Activated naive CD8-positive, alpha-beta T cell treated with anti-CD3 and anti-CD28 coated beads, Interleukin-2, amount 10 ng/mL, durations not matched to agents 7 days and 5 days (primary cell): ENCODE results near the gene OR52E2. TPM values are rescaled to one million over a fixed set of nuclear protein-coding genes. Genes with fewer than 3 reads are reported as not detected.

Experiments
- ATAC-seq: fragments of 150-1000 bp; cut with Tn5 transposase; one replicate; pipeline ENCODE4 v1.10.0; 2021; ENCODE audit warnings: low read depth, moderate library complexity
- POLR2A ChIA-PET: fragments of 350-600 bp; sonication (Branson Sonifier 250); formaldehyde crosslinking; loops from one replicate; lab custom pipeline; 2021; ENCODE audit warnings: antibody characterized with exemption; lab: Charles Lee
- DNase-seq: peaks from one replicate; pipeline ENCODE4 v3.0.0; 2021
- H3K27ac Mint-ChIP-seq: one replicate; pipeline ENCODE4 v1.8.0; 2022; ENCODE audit warnings: mild to moderate bottlenecking, mixed read lengths
- H3K27me3 Mint-ChIP-seq: one replicate; pipeline ENCODE4 v1.8.0; 2022; ENCODE audit warnings: mild to moderate bottlenecking, moderate library complexity, mixed read lengths
- H3K36me3 Mint-ChIP-seq: one replicate; pipeline ENCODE4 v1.8.0; 2021; ENCODE audit warnings: mild to moderate bottlenecking, mixed read lengths
- H3K4me1 Mint-ChIP-seq: one replicate; pipeline ENCODE4 v1.8.0; 2021; ENCODE audit warnings: mixed read lengths
- H3K4me3 Mint-ChIP-seq: one replicate; pipeline ENCODE4 v1.8.0; 2022; ENCODE audit warnings: mild to moderate bottlenecking, moderate library complexity, mixed read lengths
- H3K9me3 Mint-ChIP-seq: one replicate; pipeline ENCODE4 v1.8.0; 2021; ENCODE audit warnings: mixed read lengths
- total RNA-seq, 2 experiments: library from RNA; stranded (reverse); gene quantifications; one replicate each; pipeline ENCODE4 v1.2.3, GENCODE V29; 2021

Gene OR52E2
- total RNA-seq, 2 experiments from 2014 or later: not detected

DNA sequence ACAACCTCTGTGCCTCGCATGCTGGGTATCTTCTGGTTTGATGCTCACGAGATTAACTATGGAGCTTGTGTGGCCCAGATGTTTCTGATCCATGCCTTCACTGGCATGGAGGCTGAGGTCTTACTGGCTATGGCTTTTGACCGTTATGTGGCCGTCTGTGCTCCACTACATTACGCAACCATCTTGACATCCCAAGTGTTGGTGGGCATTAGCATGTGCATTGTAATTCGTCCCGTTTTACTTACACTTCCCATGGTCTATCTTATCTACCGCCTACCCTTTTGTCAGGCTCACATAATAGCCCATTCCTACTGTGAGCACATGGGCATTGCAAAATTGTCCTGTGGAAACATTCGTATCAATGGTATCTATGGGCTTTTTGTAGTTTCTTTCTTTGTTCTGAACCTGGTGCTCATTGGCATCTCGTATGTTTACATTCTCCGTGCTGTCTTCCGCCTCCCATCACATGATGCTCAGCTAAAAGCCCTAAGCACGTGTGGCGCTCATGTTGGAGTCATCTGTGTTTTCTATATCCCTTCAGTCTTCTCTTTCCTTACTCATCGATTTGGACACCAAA, 12.6 kb downstream of the OR52E2 start:
- ATAC-seq (no peak), DNase-seq (no peak)
- H3K36me3 Mint-ChIP-seq: no peaks in the 10 kb centered on the region
- H3K4me3 Mint-ChIP-seq: no peak overlapping the region
- no peaks in the 10 kb centered on the region for H3K4me1 Mint-ChIP-seq
- no peak overlapping the region for H3K27ac Mint-ChIP-seq
- H3K27me3 Mint-ChIP-seq: peaks cover 2% of the 10 kb centered on the region
- H3K9me3 Mint-ChIP-seq: no peaks in the 10 kb centered on the region
- POLR2A ChIA-PET: no interaction called here

DNA sequence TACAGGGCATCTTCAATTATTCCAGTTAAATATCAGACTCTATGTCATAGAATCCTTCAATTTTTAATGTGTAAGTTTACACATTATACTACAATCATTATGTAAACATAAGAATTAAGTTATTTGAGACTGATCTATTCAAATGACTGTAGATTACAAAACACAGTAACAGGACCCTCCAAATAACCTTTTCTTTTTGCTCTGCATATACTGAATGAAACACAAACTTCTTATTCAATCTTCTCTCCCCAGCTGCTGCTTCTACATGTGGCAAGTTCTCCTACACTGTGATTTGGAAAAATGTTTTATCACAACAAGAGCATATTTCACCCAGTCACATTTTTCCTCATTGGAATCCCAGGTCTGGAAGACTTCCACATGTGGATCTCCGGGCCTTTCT, 13.2 kb downstream of the OR52E2 start, which contains the start of gene OR52J3:
OR52J3 (plus strand) TSS at position 301 of the 400 bp plus-strand sequence; CDS start at position 301, 0 bp downstream.
- H3K27me3 Mint-ChIP-seq: peaks cover 2% of the 10 kb centered on the region
- ATAC-seq (no peak), DNase-seq (no peak)
- H3K36me3 Mint-ChIP-seq: no peaks in the 10 kb centered on the region
- POLR2A ChIA-PET: no interaction called here
- no peaks in the 10 kb centered on the region for H3K9me3 Mint-ChIP-seq
- H3K4me1 Mint-ChIP-seq: no peaks in the 10 kb centered on the region
- no peak within 1 kb of the TSS for H3K27ac Mint-ChIP-seq
- no peak within 1 kb of the TSS for H3K4me3 Mint-ChIP-seq

- POLR2A ChIA-PET: no interaction called here
- Mint-ChIP-seq H3K9me3 (no peaks in the 10 kb centered on the region), H3K4me1 (no peaks in the 10 kb centered on the region), H3K36me3 (no peaks in the 10 kb centered on the region), H3K4me3 (no peak overlapping the region), H3K27ac (no peak overlapping the region), H3K27me3 (peaks cover 2% of the 10 kb centered on the region)
- DNase-seq (no peak), ATAC-seq (no peak)
Measured at GRCh38 chr11:5043380-5043779, 16.0 kb downstream of the OR52E2 start.

GRCh38 chr11:5042091-5042490, 17.3 kb downstream of the OR52E2 start:
- no peaks in the 10 kb centered on the region for H3K9me3 Mint-ChIP-seq
- H3K27ac Mint-ChIP-seq: no peak overlapping the region
- no peak for DNase-seq
- POLR2A ChIA-PET: no interaction called here
- ATAC-seq: no peak
- H3K4me3 Mint-ChIP-seq: no peak overlapping the region
- H3K27me3 Mint-ChIP-seq: peaks cover 2% of the 10 kb centered on the region
- H3K36me3 Mint-ChIP-seq: no peaks in the 10 kb centered on the region
- no peaks in the 10 kb centered on the region for H3K4me1 Mint-ChIP-seq

- no peaks in the 10 kb centered on the region for H3K4me1 Mint-ChIP-seq
- DNase-seq (no peak), ATAC-seq (no peak)
- H3K27me3 Mint-ChIP-seq: peaks cover 2% of the 10 kb centered on the region
- no peaks in the 10 kb centered on the region for H3K36me3 Mint-ChIP-seq
- POLR2A ChIA-PET: no interaction called here
- H3K4me3 Mint-ChIP-seq: no peak overlapping the region
- H3K9me3 Mint-ChIP-seq: no peaks in the 10 kb centered on the region
- H3K27ac Mint-ChIP-seq: no peak overlapping the region
Measured at GRCh38 chr11:5040876-5041275, 18.6 kb downstream of the OR52E2 start.

DNA sequence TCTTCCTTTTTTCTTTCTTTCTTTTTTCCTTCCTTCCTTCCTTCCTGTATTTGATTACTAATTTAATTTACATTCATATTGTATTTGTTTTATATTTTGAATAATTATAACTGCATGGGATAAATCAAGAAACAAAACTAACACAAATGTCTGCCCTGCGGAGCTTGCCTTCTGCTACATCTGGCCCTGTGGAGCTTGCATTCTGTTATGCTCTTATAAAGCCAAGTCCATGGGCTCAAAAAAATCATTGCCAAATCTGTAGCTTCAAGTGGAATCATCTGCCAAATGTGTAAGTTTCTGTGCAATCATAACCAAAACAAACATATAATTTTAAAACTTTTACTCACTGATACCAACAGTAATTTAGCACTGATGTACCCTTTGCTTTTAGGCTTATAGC, 21.1 kb downstream of the OR52E2 start:
- ATAC-seq (no peak), DNase-seq (no peak)
- no peaks in the 10 kb centered on the region for H3K36me3 Mint-ChIP-seq
- H3K27ac Mint-ChIP-seq: no peak overlapping the region
- H3K9me3 Mint-ChIP-seq: no peaks in the 10 kb centered on the region
- no peaks in the 10 kb centered on the region for H3K4me1 Mint-ChIP-seq
- H3K4me3 Mint-ChIP-seq: no peak overlapping the region
- POLR2A ChIA-PET: no interaction called here
- H3K27me3 Mint-ChIP-seq: no peaks in the 10 kb centered on the region

DNA sequence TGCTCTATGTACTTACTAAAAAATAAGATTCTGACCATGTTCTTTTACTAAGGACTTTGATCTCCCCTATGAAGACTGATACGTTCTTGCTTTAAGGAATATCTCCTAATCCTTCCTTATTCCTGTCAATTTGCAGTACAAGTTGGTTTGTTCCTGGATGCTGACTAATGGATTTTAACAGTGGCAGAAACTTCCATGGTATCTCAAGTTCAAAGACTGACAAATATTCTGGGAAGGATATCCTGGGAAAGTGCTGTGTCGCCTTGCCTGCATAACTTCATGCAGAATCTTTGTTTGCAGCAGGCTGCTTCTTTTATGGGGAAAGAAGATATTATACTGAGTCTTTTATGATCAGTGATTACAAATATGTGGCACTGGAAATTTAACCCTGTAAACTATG, 21.5 kb downstream of the OR52E2 start:
- POLR2A ChIA-PET: no interaction called here
- H3K4me3 Mint-ChIP-seq: no peak overlapping the region
- H3K36me3 Mint-ChIP-seq: no peaks in the 10 kb centered on the region
- no peaks in the 10 kb centered on the region for H3K9me3 Mint-ChIP-seq
- ATAC-seq (no peak), DNase-seq (no peak)
- no peak overlapping the region for H3K27ac Mint-ChIP-seq
- no peaks in the 10 kb centered on the region for H3K4me1 Mint-ChIP-seq
- no peaks in the 10 kb centered on the region for H3K27me3 Mint-ChIP-seq

DNA sequence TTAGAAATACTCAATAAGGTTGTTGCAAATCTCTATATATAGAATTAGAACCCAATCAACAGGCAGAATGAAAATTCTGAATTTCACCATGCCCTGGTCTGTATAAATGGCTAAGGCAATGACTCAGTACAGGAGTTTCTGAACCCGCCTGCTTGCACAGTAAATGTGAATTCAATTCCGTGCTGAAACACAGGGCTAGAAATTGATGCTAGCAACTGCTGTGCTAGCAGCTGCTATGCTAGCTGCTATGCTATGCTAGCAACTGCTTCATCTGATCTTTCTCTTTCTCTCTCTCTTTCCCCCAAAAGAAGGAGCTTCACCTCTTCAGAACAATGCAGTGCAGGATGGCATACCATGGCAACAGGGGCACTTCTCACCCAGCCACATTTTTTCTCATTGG, 22.8 kb downstream of the OR52E2 start:
- DNase-seq: no peak
- ATAC-seq: no peak
- no peak overlapping the region for H3K27ac Mint-ChIP-seq
- no peak overlapping the region for H3K4me3 Mint-ChIP-seq
- no peaks in the 10 kb centered on the region for H3K36me3 Mint-ChIP-seq
- no peaks in the 10 kb centered on the region for H3K27me3 Mint-ChIP-seq
- no peaks in the 10 kb centered on the region for H3K9me3 Mint-ChIP-seq
- POLR2A ChIA-PET: no interaction called here
- no peaks in the 10 kb centered on the region for H3K4me1 Mint-ChIP-seq

DNA sequence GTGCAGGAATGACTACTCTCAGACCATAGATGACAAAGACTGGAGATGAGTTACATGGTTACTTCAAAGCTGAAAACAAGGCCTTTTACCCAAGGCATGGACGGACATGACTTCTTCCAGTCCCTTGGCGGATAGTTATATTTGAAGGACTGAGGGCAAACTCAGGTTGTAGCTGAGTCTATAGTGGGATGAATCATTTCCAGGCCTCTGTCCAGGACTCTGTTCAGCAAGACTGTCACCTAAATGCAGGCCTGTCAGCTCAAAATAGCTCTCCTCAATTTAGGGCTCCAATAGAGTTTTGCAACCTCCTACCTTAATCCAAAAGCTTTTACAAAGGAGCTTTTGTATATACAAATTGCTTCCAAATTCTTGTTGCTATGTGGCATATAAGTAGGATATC, 37.4 kb downstream of the OR52E2 start:
- Mint-ChIP-seq H3K27me3 (no peaks in the 10 kb centered on the region), H3K4me3 (no peak overlapping the region), H3K9me3 (peaks cover 12% of the 10 kb centered on the region), H3K36me3 (no peaks in the 10 kb centered on the region), H3K27ac (no peak overlapping the region), H3K4me1 (no peaks in the 10 kb centered on the region)
- DNase-seq: no peak
- POLR2A ChIA-PET: no interaction called here
- no peak for ATAC-seq

GRCh38 chr11:5013012-5013411, 46.4 kb downstream of the OR52E2 start:
- Mint-ChIP-seq H3K4me3 (no peak overlapping the region), H3K9me3 (no peaks in the 10 kb centered on the region), H3K4me1 (no peaks in the 10 kb centered on the region), H3K36me3 (no peaks in the 10 kb centered on the region), H3K27me3 (no peaks in the 10 kb centered on the region), H3K27ac (no peak overlapping the region)
- no peak for DNase-seq
- no peak for ATAC-seq
- POLR2A ChIA-PET: no interaction called here

DNA sequence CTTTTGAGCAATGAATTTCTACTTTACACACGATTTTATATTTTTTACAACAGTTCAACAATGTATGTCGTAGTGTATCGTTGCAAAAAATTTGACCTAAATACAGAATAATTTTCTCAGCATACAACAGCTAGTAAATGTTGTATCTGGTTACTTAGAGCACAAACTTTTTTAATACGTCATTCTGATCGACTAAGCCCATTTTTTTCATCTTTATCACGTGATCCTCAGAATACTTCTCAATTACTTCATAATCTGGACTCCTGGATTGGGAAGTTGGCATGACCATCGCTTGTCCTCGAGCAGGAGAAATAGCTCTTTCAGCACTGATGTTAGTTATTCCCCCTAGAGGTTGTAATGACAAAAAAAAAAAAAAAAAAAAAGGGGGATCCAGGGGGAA, 48.2 kb downstream of the OR52E2 start:
- H3K4me3 Mint-ChIP-seq: no peak overlapping the region
- no peaks in the 10 kb centered on the region for H3K9me3 Mint-ChIP-seq
- POLR2A ChIA-PET: no interaction called here
- H3K36me3 Mint-ChIP-seq: no peaks in the 10 kb centered on the region
- DNase-seq (no peak), ATAC-seq (no peak)
- H3K4me1 Mint-ChIP-seq: no peaks in the 10 kb centered on the region
- H3K27me3 Mint-ChIP-seq: no peaks in the 10 kb centered on the region
- no peak overlapping the region for H3K27ac Mint-ChIP-seq

Other genes with a start within 250 kb of the OR52E2 start
- not detected for gene OR51F2, start 238.3 kb downstream of the OR52E2 start, total RNA-seq
- gene OR51S1, start 210.4 kb downstream of the OR52E2 start, total RNA-seq: not detected
- not detected for gene OR51T1, start 177.7 kb downstream of the OR52E2 start, total RNA-seq
- not detected for gene OR51A7, start 155.8 kb downstream of the OR52E2 start, total RNA-seq
- gene OR51G2, start 140.3 kb downstream of the OR52E2 start, total RNA-seq: not detected
- not detected for gene OR51G1, start 135.3 kb downstream of the OR52E2 start, total RNA-seq
- not detected for gene OR51A4, start 112.0 kb downstream of the OR52E2 start, total RNA-seq
- not detected for gene OR51A2, start 103.9 kb downstream of the OR52E2 start, total RNA-seq
- not detected for gene OR51L1, start 64.8 kb downstream of the OR52E2 start, total RNA-seq
- not detected for gene OR52J3, start 13.1 kb downstream of the OR52E2 start, total RNA-seq
- gene OR52E1, start 9.9 kb upstream of the OR52E2 start, total RNA-seq: not detected
- gene OR52A5, start 78.7 kb upstream of the OR52E2 start, total RNA-seq: not detected
- gene OR52A1, start 95.1 kb upstream of the OR52E2 start, total RNA-seq: not detected
- not detected for gene OR51V1, start 141.1 kb upstream of the OR52E2 start, total RNA-seq
- gene HBB, start 167.4 kb upstream of the OR52E2 start, total RNA-seq: not detected
- gene HBD, start 174.9 kb upstream of the OR52E2 start, total RNA-seq: not detected
- not detected for gene HBG1, start 190.2 kb upstream of the OR52E2 start, total RNA-seq
- gene HBG2, start 195.2 kb upstream of the OR52E2 start, total RNA-seq: not detected
- not detected for gene HBE1, start 210.3 kb upstream of the OR52E2 start, total RNA-seq
- gene OR51B4, start 242.3 kb upstream of the OR52E2 start, total RNA-seq: not detected